ENCODE data around the gene IDUA.

IDUA gene

DNA sequence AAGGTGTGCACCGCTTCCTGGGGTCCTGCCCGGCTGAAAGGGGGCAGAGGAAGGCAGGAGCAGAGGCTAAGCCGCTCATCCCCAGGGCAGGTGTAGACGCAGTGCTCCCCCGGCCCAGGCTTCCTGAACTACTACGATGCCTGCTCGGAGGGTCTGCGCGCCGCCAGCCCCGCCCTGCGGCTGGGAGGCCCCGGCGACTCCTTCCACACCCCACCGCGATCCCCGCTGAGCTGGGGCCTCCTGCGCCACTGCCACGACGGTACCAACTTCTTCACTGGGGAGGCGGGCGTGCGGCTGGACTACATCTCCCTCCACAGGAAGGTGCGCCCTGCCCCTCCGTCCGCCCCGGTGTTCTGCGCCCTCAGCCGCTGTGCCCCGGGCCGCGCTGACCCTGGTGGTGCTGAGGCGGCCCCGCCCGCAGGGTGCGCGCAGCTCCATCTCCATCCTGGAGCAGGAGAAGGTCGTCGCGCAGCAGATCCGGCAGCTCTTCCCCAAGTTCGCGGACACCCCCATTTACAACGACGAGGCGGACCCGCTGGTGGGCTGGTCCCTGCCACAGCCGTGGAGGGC, 14.8 kb downstream of the IDUA start:
- DNase-seq, result no peak

DNA sequence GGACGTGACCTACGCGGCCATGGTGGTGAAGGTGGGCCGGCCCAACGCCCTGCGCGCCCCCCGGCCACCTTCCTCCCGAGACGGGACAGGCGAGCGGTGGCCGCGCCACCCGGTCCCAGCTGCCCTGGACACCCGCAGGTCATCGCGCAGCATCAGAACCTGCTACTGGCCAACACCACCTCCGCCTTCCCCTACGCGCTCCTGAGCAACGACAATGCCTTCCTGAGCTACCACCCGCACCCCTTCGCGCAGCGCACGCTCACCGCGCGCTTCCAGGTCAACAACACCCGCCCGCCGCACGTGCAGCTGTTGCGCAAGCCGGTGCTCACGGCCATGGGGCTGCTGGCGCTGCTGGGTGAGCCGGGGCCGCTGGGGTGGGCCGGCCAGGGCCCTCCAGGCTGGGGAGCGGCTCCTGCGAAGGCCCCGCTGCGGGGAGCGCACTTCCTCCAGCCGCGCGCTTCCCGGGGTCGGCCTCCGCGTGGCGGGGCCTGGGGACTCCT, 15.3 kb downstream of the IDUA start:
- DNase-seq, result no peak

DNA sequence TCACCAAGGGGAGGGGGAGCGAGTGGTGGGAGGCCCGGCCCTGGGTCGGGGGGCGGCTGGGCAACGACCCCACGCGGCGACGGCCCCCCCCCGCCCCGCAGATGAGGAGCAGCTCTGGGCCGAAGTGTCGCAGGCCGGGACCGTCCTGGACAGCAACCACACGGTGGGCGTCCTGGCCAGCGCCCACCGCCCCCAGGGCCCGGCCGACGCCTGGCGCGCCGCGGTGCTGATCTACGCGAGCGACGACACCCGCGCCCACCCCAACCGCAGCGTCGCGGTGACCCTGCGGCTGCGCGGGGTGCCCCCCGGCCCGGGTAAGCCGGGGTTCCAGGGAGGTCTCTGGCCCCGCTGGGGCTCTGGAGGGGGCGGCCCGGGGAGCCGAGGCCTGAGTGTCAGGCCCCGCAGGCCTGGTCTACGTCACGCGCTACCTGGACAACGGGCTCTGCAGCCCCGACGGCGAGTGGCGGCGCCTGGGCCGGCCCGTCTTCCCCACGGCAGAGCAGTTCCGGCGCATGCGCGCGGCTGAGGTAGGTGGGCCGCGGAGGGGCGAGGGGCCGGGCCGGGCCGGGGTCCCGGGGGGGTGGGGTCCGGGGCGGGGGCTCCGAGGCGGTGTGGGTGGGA, 15.9 kb downstream of the IDUA start:
- no peak for DNase-seq

DNA sequence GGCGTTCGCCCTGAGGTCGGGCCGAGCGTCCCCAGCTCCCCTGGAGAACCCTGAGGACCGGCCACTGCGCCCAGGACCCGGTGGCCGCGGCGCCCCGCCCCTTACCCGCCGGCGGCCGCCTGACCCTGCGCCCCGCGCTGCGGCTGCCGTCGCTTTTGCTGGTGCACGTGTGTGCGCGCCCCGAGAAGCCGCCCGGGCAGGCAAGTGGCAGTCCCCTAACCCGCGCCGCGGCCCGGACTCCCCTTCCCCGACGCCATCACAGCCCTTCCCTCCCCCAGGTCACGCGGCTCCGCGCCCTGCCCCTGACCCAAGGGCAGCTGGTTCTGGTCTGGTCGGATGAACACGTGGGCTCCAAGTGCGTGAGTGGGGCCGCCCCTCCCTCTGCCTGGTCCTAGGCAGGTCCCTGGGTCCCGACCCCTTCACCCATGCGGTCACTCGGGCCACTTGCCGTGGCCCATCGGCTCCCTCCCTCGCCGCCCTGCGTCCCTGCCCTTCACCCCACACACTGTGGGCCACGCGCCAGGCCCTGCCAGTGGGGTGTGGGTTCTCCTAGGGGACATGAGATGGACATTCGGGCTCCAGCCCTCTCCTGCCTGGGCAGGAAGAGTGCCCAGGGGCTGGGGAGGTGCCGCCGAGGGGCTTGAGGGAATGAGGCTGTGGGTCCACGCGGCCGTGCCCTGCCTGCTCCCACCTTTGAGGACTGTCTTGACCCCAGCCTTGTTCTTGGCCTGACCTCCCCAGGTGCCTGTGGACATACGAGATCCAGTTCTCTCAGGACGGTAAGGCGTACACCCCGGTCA, 16.6 kb downstream of the IDUA start:
- no peak for DNase-seq

DNA sequence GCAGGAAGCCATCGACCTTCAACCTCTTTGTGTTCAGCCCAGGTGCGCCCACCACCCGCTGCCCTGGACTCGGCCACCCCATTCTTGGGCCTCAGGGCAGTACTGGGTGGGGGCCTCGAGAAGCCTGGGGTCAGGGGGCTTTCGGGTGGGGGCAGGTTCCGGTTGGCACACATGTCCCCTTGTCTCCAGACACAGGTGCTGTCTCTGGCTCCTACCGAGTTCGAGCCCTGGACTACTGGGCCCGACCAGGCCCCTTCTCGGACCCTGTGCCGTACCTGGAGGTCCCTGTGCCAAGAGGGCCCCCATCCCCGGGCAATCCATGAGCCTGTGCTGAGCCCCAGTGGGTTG, 17.2 kb downstream of the IDUA start:
- DNase-seq, result no peak

DNA sequence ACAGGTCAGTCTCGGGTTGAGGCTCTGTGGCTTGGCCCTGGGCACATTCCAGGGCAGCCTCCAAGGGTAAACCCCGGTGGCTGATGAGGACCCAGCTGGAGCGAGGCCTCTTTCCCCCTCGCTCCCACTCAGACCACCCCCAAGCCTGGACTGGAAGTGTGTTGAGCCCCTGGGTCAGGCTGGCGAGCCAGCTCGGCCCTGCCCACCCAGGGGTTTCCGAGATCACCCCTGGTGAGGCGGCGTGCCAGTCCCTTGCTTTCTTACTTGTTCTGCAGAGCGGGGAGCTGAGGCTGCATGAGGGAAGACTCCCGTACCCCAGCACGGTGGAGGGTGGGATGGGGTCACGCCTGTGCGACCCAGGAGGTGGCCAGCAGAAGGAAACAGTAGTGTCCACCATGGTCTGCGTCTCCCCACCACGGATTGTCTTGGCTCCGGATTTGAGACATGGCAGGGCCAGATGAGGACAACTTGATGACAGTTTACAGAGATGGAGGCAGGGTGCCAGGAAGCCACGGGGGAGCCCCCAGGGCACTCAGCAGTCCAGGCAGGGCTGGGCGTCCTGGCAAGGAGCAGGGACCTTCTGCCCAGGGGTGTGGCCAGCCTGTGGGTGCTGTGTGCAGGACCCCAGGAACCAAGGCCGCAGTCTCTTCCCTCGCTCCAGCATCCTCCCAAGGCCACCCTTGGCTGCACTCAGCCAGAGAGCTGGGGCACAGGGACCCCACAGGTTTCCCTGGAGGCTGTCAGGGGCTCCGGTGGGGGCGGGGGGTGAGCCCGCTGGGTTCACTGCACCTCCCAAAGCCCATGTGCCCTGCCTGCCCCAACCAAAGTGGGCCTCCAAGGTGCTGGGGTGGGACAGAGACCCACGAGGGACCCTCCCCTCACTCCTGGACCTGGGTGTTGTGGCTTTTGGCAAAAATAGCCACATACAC, 18.0 kb downstream of the IDUA start:
- DNase-seq, result no peak

DNA sequence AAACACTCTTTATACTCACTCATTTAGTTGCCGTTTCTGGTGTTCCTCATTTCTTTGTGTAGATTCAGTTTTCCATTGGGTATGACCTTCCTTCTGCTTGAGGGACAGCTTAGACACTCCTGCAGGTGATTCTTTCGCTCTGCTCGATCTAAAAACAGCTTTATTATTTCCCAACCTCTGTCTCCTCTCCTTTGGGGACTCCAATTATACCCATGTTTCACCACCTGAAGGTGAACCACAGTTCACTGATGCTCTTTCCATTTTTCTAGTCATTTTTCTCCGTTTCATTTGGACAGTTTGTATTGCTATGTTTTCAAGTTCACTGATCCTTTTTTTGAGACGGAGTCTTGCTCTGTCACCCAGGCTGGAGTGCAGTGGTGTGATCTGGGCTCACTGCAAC, 20.0 kb downstream of the IDUA start:
- DNase-seq, result no peak

DNA sequence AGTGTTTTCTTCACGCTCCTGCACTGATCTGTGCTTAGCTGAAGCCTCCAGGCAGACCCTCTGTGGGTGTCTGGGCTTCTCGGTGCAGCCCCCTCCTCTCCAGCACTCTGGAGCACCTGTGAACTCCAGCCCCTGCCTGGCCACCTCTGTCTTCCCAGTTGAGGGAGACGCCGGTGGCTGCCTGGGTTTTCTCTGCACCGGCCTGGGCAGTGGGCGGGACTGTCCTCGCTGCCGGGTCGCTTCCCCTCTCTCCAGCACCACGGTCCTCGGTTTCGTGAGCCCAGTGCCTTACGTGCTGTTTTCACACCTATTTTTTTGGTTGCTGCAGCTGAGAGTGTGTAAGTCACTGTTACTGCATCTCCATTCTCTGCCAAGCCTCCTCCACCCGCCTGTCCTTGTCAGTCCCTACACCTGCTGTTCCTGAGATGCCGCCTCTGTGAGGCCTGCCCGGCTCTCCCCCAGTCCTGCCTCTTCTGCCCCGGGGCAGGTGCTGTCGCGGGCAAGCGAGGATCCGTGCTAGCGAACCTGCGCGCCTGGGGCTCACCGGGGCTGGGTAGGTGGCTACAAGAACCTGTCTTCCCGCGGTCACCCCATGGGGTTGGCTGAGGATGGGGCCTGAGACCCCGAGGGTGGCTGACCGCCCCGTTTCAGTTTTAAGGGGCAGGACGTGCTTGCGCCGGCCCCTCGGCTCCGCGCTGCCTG, 22.1 kb downstream of the IDUA start:
- no peak for DNase-seq

DNA sequence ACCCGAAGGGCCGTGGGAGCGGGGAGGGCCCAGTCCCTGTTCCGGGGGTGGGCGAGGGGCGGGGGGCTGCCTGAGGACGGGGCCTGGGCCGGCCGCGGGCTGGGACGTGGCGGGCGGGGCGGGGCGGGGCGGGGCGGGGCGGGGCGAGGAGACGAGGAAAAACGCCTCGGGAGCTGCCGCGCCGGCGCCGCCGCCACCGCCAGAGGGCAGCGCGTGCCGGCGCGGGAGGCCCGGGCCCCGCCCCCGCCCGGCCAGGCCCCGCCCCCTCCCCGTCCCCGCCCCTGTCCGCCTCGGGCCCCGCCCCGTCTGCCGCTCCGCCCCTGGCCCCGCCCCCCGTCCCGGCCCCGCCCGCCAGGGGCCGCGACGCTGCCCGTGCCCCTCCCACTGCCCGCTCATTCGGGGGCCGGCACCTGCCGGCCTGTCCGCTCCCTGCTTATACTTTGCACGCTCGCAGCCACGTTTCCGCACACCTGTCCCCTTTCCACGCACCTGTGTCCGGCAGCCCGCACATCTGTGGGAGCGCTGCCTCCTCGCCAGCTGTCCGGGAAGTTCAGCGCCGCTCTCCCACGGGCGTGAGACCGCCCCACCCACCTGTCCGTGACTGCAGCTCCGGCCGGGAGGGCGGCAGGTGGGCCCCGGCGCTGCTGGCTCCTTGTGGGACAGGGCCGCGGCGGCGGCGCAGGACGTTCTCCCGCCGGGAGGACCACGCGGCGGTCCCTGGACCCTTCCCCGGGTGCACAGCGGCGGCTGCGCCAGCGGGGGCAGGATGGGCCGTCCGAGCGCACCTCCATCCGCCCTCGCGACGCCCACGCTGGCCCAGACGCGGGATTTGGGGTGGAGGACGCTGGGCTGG, 22.9 kb downstream of the IDUA start:
- DNase-seq, result peak; percentile 49

DNA sequence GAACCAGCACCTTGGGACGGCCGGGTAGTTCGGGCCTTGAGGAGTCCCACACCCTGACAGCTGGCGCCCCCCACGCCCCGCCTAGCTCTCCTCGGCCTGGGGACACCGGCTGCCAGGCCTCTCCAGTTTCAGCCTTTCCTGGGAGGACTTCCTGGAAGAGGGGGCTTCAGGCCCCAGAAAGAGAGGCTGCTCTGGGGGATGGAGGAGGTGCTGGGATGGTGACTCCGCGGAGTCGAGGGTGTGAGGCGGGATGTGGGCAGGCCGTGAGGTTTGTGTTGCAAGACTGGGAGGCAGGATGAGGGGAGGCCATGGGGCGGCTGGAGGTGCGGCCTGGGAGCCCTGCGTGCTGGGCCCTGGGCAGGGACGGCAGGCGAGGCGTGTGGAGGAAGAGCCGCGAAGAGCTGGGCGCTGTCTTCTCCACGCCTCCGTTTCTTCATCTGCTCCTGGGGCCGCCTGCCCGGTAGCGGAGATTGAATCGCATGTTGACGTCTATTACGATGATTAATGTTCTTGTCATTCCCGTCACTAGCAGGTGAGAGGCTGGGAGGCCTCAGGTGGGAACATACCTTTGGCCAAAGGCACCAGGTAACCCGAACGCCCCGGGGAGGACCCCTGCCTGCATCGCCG, 23.7 kb downstream of the IDUA start:
- DNase-seq, result peak; percentile 69

DNA sequence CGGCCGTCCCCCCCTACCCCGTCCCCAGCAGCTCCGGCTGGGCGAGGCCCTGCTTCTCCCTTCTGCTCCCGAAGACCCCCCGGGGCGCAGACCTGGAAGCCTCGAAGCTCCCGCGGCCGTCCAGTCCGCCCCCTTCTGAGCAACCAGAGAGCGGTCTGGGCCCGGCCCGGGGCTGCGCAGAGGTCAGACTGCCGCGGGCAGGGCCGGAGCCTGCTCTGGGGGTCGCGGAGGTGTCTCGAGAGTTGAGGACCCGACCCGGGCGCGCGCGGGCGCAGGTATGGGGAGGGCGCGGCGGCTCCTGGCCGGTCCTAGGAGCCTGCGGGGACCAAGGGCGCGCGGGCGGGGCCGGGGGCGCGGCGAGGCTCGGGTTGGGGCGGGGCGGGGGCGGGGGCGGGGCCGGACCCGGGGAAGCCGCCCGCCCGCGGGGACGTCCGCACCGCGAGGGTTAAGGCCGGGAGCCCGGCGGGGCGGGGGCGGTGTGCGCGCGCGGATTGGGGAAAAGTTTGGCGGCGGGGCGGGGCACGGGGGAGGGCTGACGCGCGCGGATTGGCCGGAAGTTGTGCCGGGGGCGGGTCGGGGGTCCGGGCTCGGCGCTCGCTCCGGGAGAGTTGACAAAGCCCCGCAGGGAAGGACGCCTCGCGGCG, 24.3 kb downstream of the IDUA start, which contains the start of gene FGFRL1:
FGFRL1 (plus strand) TSS at position 605 of the 644 bp plus-strand sequence. CDS start 860 bp downstream, outside the sequence.
- peak; percentile 89 for DNase-seq

DNA sequence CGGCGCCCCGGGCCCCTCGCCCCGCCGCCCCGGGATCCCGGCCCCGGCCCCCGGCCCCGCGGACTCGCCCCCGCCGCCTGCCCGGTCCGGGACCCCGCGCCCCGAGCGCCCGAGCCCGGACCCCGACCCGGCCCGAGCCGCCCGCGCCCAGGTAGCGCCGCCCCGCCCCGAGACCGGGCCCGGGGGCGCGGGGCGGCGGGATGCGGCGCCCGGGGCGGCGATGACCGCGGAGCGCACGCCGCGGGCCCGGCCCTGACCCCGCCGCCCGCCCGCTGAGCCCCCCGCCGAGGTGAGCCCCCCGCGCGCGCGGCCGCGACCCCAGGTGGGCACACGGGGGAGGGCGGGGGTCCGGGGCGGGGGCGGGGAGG, 24.8 kb downstream of the IDUA start:
- no peak for DNase-seq

DNA sequence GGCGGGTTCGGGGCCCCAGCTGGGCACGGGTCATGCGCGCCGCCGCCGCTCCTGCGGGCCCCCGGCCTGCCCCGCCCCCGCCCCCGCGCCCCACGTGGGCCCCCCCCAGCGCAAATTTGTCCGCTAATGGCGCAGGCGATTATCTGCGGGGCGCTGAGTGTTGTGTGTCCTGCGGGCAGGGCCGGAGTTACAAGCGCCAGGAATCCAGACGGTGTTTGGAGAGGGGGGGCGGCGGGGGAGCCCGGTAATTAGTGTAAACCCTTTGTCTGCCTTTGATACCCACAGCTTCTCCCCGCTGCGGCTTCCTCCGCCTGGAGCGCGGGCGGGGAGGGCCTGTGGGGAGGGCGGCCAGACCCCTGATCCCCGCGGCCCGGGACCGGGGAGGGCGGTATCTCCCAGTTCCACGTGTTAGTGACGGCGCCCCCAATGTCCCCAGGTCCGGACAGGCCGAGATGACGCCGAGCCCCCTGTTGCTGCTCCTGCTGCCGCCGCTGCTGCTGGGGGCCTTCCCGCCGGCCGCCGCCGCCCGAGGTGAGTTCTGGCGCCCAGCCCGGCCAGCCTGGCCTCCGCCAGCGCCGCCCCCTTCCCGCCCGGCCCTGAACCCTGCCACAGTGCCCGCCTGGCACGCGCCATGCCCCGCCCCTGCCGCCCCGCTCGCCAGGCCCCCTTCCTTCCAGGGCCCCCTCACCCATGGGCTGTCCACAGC, 25.3 kb downstream of the IDUA start:
- peak; percentile 24 for DNase-seq

DNA sequence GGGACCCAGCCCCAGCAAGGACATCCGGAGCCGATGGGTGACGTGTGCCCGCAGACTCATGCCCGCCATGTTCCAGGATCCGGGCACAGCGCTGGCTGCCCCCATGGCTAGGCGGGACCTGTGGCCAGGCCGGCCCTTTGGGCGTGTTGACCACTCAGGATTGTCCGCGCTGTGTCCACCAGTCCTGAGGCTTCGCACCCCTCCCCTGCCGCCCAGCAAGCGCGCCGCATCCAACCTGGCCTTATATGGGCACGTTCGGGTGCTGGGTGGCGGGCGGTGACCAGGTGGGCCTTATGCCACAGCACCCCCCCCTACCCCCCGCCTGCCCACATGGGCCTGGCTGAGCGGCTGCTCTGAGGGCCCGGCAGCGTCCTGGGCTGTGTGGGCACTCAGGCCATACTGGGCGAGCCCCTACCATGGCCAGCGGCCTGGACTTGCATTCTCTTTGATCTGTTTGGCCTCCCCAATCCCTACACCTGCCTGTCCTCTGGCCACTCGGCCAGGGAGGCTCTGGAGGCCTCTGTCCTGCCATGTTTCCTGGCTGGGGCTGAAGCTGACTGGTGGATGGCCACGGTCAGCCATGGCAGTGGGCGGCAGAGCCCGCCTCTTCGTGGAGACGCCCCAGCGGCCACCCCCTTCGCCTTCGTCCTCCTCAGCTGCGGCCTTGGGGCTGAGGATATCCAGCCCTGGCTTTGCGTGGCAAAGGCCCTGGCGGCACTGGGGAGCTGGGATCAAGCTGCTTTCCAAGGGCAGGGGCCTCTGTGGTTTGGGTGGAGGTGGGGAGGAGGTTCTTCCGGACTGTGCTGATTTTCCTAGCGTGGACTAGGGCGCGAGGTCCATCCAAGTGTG, 26.6 kb downstream of the IDUA start:
- no peak for DNase-seq

DNA sequence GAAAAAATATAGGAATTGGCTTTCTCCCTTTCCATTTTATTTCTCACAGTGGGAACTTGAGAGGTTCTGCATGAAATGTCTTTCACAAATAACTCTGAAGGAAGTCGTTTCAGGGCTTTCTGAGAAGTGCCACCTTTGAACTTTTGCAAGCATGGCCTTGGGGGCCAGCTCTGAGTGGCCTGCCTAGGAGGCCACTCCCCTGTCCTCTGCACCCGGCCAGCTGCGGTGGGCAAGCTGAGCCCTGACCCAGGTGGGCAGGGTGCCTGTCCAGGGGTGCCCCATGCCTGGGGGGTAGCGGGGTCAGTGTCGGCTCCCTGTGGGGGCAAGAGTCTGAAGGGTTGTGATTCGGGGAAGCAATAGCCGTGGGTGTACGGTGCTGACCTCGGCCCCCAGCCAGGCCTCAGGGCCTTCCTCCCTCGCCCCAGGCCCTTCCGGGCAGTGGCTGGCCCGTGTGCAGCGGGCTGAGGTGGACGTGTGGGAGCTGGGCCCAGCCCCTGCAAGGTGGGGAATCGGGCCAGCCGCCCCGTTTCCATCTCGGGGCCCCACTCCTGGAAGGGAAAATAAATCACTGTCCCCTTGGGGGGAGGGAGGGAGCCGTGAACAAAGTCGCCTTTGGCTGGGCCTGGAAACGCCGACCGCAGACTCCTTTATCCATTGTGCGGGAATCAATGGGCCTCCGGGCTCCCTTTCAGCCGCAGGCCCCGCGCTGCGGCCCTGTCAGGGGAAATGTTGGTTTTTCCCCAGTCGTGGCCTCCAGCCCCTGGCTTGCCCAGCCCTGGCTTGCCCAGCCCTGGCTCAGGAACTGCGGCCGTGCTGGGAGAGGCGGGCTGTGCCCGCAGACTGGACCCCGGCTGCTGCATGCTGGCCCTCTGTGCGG, 27.7 kb downstream of the IDUA start:
- no peak for DNase-seq

DNA sequence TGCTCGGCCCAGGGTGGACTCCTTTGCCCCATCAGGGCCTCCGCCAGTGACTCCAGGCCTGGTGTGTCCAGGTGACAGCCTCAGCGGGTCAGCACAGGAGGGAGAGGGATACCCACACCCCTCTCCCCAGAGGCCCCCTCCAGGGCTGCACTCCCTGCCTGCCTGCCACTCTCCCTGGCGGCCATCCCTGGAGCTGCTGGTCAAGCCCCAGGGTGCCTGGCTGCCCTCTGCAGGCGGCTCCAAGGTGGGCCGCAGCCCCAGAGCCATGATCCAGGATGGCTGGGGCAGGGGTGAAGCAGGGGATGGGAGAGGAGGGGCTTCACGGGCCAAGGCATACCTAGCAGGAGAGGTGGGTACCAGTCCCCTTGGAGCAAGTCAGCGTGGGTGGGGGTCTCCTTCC, 28.3 kb downstream of the IDUA start:
- DNase-seq, result no peak

DNA sequence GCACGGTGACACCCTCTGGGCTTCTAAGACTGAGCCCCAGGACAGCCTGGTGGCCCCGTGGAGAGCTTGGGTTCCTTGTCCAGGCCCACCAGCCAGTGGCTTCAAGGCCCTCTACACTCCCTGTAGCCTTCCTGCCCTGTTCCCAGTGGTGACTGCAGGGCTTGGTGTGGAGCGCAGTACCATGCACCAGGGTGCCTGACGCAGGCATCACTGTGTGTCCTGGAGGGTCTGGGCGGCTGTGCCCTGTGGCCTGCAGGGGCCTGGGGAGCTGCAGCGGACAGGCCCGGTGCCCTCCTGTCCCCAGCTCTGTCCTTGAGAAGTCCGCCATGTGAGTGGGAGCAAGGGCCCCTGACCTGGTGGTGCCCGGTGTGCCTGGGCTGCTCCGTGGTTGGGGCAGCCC, 28.9 kb downstream of the IDUA start:
- no peak for DNase-seq

Measured in fibroblast of skin of back (primary cell).